Activated T-cell treated with anti-CD3 and anti-CD28 coated beads for 24 hours (primary cell): ENCODE data around the gene HORMAD2.
"Not testable (repeated sequence)": the region's sequence is repeated elsewhere in the genome, so short reads cannot be mapped to it uniquely, and the experiment has no call there.

Source experiments
- DNase-seq: peaks from one replicate; pipeline ENCODE4 v3.0.0-alpha.2; 2020; ENCODE audit warnings: low read depth

Gene HORMAD2

GRCh38 chr22:30211124-30211820 lies 131.0 kb downstream of the HORMAD2 start:
- no peak for DNase-seq

DNA sequence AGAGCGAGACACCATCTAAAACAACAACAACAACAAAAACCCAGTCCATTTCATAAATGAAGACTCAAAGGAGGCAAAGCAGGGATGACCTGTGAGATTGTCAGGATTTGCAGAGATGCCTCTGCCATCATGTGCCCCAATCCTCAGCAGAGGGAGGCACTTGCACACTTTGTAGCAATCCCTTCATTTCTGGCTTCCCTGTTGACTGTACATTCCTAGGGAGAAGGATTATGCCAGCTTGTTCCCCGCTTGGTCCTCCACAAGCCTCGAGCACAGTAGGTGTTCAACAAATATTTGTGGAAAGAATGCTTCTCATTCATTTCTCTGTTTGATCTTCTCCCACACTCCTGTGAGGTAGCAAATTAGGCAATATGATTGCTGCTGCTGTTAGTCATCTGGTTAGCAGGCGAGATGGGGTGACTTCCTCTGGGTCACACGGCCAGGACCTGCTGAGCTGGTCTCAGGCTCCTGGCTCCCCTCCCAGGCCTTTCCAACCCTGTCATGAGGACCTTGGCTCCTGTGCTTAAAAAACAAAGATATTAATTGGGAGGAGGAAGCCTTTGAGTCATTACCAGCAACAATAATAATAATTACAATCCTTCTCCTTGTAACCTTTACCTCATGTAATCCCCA lies 132.2 kb downstream of the HORMAD2 start:
- DNase-seq: no peak

GRCh38 chr22:30212996-30213441 lies 132.8 kb downstream of the HORMAD2 start:
- DNase-seq: no peak

DNA sequence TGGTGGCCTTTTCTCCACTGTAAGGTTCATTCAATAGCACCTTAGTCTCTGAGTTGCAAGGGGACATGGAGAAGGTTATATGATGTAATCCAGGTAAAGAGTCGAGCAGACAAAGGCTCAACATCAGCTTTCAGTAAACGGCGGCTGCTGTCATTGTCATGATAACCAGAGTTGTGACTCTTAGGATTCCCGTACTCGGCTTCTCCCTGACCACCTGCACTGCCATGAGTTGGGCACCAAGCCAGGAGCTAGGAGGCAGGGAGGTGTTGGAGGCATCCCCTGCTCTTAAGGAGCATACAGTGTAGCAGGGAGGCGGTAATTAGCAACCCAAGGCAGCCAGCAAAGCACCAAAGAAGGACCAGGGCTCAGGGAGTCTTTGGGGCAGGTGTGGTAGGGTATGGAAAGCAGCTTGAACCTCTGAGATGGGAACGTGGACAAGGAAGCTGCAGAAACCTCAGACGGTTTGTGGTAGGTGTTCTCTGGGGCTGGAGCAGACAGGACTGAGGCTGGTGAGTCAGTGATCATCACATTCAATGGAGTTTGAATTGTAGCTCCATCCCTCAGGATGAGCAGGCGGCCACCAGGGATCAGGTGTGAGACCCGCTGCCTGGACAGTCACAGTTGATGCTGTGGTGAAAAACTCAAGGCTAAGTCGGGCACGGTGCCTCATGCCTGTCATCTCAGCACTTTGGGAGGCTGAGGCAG lies 134.6 kb downstream of the HORMAD2 start:
- no peak for DNase-seq

DNA sequence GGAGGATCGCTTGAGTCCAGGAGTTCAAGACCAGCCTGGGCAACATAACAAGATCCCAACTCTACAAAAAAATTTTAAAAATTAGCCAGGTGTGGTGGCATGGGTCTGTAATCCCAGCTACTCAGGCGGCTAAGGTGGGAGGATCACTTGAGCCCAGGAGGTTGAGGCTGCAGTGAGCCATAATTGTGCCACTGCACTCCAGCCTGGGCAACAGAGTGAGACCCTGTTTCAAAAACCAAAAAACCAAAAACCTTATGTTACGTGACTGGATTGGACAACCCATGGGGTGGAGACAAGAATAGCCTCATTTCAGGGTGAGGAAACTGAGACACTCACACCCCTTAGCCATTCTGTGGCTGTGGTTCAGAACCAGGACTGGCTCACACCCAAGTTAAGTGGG lies 136.0 kb downstream of the HORMAD2 start:
- DNase-seq: not testable (repeated sequence)

DNA sequence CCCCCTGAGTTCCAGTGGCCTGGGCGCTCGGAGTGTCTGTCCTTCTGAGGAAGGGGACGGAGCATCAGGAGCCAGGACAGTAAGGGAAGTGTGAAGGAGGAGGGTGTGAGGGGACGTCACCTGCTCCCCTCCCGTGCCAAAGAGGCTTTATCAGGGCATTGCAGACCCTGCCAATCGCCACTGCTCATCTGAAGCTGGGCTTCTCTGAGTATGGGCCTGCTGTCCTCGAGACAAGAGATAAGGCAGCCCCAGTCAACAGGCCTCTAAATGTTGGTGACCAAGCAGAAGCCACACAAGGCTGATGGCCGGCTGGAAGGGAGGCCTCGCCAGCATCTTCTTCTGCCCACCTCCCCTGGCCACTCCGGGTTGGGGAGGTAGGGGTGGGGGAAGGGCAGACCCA lies 136.4 kb downstream of the HORMAD2 start:
- DNase-seq: no peak

DNA sequence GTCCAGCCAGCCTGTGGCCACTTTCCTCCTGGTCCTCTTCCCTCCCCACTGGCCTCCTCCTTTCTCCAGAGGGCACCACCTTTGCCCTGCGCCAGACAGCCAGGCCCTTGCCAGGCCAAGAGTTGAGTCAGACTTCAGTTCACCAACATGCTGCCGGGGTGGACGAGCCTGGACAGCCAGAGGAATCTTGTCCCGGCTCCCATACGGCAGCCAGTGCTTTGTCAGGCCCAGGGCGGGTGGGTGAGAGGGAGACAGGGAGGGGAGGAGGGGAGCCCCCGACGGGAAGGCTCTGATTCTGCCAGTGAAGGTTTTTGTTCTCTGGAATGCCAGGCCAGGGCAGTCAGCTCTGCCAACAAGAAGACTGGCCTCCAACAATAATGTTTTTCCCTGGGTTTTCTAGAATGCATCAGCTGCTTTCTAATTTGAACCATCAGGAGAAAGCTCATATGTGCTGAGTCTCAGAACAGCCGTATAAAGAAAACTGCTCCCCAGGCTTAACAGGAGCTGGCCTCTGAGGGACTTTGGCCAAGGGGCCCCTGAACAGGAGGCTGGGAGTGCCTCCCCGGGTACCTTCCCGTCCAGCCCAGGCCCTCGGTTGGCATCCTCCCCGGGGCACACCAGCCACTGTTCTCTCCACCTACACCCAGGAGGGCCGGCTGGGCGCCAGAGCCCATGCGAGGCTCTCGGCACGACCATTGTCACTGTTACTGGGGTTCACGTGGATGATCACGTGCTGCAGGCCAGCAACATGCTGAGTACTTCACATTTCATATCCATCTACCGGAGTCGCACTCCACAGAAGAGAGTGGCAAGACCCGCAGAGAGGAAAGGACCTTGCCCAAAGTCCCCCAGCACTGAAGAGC lies 137.7 kb downstream of the HORMAD2 start:
- DNase-seq: no peak

DNA sequence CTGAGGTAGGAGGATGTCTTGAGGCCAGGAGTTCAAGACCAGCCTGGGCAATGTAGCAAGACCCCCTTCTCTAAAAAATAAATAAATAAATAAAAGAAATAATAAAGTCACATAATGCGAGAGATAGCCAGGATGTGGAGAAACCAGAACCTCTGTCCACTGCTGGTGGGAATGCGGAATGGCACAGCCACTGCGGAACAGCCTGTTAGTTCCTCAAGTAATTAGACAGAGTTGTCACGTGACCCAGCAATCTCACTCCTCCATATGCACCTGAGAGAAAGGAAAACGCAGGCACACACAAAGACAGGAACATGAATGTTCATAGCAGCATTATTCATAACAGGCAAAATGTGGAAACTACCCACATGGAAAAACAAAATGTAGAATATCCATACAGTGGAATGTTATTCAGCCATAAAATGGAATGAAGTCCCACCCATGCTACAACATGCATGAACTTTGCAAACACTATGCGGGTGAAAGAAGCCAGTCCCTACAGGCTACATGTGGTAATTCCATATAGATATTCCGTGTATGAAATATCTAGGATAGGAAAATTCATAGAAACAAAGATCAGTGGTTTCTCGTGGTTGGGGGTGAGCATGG lies 138.9 kb downstream of the HORMAD2 start:
- DNase-seq: no peak

- DNase-seq: no peak
These were observed 139.5 kb downstream of the HORMAD2 start for GRCh38 chr22:30219668-30220278.

DNA sequence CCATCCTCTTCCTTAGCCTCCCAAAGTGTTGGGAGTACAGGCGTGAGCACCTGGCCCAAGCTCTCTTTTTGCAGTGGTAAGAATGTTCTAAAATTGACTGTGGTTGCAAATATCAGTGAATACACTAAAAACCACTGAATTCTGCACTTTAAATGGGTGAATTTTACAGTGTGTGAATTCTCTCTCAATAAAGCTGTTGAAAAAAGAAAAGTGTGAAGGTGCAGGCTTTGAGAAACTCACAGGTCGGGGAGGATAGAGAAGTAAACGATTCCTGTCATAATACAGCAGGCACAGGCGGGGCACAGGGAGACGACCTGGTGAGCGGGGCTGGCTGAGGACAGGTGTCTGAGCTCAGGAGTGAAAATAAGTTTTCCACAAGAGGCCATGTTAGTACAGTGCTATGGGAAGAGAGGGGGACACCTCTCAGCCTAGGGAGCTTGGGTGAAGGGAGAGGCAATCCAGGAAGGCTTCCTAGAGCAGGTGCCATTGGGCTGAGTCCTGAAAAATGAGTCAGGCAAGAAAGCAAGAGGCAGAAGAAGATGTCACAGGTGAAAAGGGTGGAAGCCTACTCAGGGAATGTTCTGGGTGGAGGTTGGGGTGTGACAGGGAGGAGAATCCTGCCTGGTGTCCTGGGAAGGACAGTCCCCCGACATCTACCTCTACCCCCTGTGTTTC lies 140.2 kb downstream of the HORMAD2 start:
- no peak for DNase-seq

DNA sequence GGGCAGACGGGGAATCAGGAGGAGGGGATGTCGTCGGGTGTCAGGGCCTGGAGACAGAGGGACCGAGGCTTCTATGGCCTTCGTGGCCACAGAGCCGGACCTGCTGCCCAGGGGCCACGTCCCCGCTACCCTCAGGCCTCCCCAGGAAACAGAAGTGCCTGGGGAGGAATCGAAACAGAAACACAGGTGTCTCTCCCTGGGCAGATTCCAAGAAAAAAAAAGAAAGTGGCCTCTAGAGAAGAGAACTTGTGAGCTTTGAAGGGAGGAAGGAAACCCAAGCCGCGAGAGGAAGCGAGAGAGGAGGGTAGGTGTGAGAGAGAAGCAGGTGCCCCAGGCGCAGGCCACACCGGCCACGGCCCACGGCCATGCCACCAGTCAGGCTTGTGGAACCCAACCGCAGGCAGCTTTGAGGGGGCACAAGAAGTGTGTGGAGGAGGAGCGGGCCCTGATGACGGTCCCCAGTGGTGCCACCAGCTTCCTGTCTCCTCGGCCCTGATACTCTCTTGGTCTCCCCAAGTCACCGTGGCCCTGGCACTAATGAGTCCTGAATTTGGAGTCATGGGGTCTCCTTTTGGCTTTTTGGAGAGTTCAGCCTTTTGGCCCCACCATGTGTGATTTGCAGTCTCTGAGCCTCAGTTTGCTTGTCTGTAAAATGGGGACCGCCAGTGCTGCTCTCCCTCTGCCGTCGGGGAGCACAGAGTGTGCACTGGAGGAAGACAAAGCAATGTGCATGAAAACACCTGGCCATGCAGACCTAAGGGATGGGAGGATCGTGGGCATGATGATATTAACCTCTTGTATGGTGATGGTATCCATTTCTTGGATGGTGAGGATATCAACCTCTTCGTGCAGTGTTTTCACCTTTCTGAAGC lies 141.1 kb downstream of the HORMAD2 start:
- DNase-seq: peak; percentile 34

DNA sequence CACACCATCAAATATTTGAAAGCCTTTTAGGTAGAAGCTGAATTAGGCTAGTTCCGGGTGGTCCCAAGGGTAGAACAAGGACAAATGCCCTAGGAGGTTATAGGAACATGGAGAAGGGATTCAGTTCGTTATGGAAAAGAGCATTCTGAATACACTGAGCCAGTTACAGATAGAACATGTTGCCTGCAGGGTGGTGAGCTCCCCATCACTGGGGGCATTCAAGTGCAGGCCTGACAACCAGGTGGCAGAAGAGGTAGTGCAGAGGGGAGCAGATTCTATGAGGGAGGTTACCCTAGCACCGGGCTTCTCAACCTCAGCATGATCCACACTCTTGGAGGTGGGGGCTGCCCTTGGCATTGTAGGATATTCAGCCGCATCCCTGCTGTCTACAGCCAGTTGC lies 142.1 kb downstream of the HORMAD2 start:
- DNase-seq: no peak

DNA sequence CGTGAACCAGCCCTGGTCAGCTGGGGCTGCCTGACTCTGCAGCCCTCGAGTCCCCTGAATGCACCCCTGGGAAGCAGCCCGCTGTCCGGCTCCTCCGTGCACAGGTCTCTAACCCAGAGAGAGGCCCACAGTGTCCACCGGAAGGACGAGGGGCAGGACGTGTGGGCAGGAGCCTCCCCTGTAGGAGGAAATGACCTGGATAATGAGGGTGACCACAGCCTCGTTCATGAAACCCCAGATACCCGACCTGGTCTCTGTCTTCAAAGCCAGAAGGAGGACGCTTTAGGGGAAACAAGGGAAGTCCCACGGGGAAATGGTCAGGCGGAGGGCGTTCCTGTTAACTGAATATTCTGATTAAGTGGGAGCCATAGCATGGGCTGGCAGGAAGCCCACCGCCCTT lies 143.0 kb downstream of the HORMAD2 start:
- DNase-seq: no peak

DNA sequence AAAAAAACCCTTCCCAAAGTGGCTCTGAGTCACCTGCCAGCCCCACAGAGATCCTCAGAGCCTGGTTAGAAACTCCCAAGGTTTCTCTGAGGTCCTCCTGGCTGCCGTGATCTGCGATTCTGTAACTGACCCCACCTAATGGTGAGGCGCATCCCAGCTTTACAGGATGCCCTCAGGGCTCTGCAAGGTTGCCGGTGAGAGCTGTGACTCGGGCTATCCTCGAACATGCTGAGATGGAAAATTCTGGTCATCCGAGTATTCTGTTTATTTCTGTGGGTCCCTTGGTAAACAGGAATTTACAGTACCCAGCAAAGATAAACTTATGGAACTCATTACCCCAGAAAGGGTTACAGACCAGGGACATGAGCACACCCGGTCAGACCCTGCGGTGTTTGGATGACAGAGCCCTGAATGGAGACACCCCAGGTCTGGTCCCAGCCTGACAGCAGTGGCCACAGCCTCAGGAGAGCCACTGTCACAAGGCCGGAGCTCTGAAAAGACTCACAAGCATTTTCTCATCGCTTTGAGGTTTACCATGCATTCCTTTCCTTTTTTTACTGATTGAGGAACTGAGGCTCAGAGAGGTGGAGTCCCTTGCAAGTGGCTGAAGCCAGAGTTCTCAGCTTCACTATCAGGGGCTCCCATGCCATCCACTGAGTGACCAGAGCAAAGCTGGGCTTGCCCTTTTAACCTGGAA lies 144.0 kb downstream of the HORMAD2 start:
- DNase-seq: no peak

DNA sequence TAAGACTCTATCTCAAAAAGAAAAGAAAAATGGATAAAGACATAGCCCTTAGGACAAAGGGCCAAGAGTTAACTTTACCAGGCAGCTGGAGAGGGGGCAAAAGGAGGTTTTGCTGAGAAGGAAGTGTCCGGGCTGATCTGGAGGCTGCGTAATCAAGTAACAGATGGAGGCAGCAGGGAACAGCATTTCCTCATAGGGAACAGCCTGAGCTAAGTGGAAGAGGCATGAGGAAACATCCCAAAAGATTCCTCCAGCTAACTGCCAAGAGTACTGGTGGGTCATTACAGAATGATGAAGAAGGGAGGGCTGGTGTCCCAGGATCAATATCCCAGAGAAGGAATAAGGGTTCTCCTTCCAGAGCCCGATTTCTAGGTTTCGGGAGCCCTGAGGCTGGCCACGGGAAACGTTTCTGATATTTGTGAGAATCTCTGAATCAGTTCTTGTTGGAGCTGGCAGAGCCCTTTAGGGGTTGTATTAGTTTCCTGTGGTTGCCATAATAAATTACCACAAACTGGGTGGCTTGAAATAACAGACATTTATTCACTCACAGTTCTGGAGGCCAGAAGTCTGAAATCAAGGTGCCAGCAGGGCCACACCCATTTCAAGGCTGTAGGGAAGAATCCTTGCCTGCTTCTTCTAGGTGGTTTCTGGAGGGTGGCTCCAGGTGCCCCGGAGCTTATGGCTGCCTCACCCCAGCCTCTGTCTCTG lies 145.1 kb downstream of the HORMAD2 start:
- no peak for DNase-seq

- no peak for DNase-seq
These were observed 146.0 kb downstream of the HORMAD2 start for GRCh38 chr22:30226192-30226832.
